Cortex of kidney (tissue), 1 donor: ENCODE results near the gene PPP1R3G.
"Not testable (repeated sequence)": the region's sequence is repeated elsewhere in the genome, so short reads cannot be mapped to it uniquely, and the experiment has no call there.

Experiments used
- DNase-seq: peaks from one replicate; lab custom pipeline; 2025; lab: John Stamatoyannopoulos, UW

Gene PPP1R3G

DNA sequence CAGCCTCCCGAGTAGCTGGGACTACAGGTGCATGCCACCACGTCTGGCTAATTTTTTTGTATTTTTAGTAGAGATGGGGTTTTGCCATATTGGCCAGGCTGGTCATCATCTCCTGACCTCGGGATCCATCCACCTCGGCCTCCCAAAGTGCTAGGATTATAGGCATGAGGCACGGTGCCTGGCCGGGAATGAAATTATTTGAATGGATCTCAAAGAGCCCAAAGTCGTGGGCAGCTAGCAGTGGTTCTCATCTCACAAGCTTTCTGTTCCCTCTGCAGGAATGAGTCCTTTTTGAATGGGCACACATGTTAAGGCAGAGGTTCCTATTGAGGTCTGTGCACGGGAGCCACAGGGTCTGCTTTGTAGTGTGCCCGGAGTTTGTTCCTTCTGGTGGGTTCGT, 34.9 kb downstream of the PPP1R3G start:
- no peak for DNase-seq

DNA sequence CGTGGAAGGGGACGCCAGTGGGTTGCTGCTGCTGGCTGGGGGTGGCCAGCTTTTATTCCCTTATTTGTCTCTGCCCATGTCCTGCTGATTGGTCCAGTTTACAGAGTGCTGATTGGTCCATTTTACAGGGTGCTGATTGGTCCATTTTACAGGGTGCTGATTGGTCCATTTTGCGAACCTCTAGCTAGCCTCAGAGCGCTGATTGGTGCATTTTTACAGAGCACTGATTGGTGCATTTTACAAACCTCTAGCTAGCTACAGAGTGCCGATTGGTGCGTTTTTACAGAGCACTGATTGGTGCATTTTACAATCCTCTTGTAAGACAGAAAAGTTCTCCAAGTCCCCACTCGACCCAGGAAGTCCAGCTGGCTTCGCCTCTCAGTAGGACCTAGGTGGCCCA, 35.4 kb downstream of the PPP1R3G start:
- DNase-seq, result not testable (repeated sequence)

DNA sequence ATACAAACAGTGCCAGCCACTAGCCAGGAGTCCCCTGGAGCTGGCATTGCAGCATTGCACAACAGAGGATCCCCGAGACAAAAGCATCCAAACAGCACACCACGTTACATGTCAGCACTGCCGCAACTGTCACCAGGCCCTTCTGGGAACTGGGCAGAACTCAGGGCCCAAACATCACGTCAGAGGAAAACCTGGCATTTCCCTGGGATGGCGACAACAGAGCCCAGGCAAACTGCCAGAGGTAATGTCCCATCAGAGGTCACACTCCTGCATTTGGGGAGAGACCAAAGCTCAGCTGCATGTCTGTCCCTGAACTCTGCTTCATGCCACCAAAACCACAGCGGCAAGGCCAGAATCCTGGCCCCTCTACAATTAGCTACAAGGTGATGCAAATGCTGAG, 36.3 kb downstream of the PPP1R3G start:
- no peak for DNase-seq

DNA sequence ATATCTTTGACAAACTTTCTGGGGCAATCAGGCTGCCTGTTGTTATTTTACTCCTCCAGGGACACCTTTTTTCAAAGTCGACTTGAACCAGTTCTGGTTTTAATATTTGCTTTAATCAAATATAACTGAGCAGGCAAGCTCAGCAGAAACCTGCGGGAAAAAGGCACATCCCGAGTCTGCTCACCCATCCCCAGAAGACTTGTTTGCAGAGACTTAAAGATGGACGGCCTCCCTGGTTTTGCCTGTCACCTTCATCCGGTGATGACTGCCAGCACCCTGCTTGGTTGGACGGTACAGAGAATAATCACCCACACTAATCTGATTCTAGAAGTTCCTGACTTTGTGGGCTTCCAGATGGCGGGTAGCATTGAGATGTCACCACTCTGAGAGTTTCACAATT, 36.8 kb downstream of the PPP1R3G start:
- no peak for DNase-seq

DNA sequence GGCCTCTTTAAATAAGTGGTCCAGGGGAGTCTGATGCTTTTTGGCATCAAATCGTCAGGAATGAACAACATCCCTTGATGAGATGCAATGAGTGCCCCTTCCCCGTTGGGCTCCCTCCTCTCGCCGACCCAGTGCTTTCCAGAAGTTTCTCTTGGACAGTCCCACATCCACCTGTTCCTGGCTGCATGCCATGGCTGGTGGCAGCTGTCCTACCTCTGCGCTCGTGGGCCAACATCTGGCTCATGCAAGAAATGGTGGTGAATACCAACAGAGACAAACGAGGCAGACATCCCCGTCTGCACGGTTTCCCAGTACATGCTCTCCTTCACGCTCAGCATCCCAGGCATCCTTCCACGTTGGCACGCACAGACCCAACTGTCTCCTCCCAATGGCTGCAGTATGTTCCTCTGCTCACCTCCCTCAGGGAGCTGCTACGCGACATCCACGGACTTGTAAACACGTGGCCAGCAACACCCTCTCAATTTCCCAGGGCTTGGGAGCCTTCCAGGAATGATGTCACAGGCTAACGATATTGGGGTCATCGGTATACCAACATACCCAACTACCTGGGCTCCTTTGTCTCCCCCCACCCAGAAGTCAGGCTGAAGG, 37.5 kb downstream of the PPP1R3G start:
- no peak for DNase-seq

DNA sequence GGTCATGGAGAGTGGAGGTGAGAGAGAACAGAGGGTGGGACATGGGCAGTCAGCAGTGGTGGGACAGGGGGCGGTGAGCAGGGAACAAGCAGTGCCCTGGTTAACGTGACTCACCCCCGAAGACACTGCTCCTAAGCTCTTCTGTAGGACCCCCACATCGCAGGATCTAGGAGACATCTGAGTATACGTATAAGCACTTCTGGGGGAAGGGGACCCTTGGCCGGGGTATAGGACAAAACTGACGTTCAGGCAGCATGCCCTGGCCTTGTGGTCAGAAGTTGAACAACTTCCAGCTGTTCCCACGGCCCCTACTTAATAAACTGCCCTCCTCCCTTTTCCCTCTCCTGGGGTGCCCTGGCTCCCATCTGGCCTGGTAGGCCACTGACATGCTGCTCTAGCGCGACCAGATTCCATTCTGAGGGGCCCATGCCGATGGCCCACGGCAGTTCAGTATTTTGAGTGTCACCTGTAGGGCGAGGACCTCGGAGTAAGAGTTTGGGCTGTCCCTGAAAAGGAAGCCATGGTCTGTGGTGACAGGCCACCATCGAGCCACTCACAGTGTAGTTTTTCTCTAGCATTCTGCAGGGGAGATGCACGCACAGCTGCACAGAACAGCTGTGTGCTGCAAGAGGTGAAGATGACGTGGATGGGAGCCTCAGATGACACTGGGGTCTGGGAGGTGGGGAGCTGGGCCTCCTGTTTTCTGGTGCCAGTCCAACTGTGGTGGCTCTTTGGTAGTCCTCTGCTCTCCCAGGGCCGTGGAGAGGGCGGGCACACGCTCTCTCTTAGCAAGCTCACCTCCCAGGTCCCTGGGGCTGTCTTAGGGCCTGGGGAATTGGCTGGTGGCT, 38.4 kb downstream of the PPP1R3G start:
- DNase-seq, result no peak

DNA sequence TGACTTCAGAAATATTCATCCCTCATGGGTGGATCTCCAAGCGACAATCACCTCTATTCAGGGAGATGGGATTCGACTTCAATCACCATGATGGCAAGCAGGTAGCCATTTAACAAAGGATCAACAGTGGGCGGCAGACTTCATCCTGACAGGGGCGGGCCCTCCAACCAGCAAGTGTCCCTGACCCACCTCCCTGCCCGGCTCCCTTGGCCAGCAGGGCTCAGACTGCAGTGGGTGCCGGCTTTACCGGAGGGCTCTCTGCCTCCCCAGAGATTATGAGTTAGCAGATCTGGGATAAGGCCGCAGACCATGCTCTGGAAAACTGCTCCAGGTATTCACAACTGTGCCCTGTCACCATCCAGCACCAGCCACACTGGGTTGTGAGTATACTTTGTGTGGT, 39.4 kb downstream of the PPP1R3G start:
- no peak for DNase-seq

DNA sequence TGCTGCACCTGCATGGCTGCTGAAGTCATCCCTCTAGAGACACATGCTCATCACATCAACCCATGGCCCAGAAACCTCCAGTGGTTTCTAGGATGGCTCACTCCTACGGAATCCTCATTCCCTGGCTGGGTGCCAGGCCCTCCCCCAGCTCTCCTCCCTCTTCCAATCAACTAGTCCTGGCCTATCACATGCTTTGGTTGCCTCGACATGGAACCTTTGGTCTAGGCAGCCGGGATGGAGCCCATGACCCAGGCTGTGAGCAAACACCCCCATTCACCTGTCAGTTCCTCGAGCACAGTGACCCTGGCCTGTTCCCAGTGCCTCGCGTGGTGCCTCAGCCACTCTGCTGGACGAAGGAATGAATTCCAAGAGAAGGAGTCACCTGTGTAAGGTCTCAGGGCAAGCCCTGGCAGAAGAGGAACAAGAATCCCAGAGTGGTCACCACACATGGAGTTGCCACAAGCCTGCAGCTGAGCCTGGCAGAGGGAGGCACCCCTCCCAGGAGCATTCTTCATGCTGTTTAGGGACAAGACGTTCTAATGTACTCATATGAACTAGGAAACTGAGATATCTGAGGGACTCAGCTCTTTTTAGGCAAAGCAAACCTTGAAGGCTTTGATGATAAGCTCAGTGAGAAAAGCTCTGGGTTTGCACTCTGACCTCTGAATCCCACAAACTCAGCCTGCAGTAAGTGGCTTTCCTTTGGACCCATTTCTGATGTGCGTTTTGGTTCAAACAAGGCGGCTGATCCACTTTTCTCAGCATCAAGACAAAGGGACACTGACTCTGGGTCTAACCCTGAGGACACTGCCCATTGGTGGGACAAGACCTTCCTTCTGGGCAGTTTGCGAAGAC, 40.2 kb downstream of the PPP1R3G start:
- DNase-seq, result no peak

DNA sequence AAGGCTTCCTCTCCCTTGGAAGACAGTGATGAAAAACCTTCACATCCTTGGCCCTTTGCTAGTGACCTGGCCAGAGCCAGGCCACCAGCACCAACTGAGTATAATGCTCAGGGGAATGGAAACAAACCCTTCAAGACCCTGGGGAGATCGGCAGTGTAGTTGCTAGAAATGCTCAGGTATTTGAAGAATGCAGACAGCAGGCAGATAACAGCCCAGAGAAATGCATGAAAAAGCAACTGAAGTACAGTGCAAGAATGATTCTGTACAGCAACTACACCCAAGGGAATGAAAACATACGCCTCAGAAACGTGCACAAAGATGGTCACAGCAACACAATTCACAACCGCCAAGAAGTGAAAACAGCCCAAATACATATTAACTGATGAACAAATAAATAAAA, 41.1 kb downstream of the PPP1R3G start:
- no peak for DNase-seq

DNA sequence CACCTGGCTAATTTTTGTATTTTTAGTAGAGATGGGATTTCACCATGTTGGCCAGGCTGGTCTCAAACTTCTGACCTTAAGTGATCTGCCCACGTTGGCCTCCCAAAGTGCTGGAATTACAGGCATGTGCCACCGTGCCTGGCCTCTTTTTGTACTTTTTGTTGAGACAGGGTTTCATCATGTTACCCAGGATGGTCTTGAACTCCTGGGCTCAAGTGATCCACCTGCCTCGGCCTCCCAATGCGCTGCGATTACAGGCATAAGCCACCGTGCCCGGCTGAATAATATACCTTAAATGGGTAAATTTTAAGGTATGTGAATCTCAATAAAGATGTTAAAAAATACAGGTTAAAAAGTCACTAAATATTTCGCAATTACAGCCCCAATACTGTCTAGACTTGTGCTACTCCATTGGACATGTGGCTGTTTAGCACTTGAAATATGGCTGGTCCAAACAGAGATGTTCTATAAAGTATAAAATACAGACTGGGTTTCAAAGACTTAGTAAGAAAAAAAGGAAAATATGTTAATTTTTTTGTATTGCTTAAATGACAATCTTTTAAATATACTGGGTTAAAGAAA, 42.1 kb downstream of the PPP1R3G start:
- DNase-seq, result no peak

DNA sequence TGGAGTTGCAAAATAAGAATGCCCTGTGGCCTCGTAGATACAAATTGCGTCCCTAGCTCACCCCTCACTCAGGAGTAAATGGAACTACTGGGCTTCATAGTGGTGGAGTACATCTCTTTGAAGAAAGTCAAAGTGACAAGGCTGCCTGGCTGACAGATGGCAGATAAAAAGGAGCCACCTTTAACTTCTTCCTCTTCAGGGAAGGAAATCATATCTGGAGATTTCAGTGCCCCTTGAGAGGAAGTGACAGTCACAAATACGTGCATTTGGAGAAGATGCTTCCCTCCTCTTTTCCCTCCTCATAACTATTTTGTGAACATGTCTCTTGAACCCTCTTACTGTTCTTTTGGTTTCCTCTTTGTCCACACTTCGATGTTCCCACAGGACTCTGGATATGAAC, 43.2 kb downstream of the PPP1R3G start:
- DNase-seq, result no peak

DNA sequence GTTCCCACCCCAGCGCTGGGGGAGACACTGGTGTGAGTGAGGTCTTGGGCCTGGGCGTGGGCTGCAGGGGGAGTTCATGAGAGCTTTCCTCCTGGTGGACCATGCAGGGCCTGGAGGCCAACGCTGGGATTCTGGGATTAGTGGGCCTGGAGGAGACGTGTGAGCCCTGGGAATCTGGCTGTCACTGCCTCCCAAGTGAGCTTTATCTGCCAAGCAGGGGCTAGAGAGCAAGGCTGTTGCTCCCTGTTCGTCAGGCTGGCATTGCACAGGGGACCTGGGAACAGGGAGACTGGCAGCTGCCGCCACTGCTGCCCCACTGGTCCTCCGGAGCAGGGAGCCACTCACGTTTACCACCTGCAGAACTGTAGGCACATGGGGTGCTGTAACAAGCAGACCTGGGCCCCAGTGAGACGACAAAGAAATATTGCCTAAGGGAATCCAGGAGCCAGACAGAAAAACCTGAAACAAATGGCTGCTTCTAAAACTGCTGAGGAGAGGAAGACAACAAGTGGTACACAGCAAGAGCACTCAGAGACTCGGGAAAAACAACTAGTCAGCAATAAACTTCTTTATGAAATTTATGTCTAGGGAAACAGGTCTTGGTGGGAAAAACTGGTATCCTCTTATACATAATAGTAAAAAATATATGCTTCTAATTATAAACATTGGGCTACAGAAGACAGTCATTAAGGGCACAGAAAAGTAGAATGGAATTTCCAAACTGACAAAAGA, 45.2 kb downstream of the PPP1R3G start:
- no peak for DNase-seq

DNA sequence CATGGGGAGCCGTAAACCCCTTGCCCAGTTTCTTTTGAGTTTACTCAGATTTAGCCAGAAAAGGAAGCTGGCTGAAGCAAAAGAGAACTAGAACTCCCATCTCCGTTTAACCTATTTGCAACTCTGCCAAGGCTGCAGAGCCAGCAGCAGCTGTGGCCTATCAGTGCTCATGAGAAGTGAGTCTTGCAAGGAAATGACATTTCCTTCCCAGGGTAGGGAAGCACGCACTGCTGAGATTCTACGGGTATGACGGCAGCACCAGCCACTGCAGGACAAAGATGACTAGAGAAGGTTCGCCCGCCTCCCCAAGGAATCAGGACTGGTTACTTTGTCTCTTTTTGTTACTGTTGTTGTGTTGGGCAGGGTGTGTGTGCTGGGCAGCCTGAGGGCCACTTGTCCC, 47.6 kb downstream of the PPP1R3G start:
- no peak for DNase-seq

DNA sequence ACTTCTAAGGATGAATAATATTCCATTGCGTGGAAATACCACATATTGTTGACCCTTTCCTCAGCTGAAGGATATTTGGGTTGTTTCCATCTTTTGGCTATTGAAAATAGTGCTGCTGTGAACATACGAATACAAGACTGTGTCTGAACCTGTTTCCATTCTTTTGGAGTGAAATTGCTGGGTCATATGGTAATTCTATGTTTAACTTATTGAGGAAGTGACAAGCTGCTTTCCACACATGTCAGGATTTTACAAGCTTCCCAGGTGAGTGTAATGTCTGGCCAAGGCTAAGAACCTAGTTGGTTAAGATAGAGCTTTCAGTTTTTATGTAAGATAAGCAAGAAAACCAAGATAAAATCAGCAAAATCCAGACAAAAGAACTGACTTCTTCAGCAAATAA, 48.8 kb downstream of the PPP1R3G start:
- DNase-seq, result no peak

DNA sequence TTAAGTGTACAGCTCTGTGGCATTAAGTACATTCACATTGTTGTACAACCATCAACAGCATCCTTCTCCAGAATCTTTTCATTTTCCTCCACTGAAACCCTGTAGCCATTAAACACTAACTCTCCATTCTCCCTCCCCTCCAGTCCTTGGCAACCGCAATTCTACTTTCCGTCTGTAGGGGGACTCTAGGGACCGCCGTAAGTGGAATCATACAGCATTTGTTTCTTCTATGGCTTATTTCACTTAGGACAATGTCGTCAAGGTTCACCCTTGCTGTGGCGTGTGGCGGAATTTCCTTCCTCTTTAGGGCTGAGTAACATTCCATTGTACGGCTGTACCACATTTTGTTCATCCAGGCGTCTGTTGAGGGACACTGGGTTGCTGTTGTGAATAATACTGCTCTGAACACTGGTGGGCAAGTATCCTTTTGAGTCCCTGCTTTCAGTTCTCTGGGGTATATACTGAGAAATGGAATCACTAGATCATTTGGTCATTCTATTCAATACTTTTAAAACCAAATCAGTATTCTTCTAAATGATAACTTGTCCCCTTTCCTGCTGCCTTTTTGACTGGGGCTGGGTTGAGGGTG, 50.7 kb downstream of the PPP1R3G start:
- no peak for DNase-seq

DNA sequence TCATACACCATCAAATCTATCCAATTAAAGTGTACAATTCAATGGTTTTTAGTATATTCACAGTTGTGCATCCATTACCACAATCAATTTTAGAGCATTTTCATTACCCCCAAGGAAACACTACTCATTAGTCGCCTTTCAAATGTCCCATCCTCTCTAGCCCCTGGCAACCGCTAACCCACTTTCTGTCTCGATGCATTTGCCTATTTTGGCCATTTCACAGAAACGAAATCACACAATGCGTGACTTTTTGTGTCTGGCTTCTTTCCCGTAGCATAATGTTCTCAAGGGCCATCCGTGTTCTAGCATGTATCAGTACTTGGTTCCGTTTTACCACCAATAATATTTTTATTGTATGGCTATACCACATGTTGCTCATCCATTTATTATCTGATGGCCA, 51.7 kb downstream of the PPP1R3G start:
- DNase-seq, result no peak
